NCI-H345 treated with DMSO at 0.1 percent for 48 hours (cell line): Measurements from ENCODE around the gene CNTN5.

ENCODE experiments used
- DNase-seq: peaks from one replicate; lab custom pipeline; 2025; ENCODE audit not compliant: unreplicated experiment; lab: John Stamatoyannopoulos, UW

Gene CNTN5

GRCh38 chr11:99501655-99502054, 480.9 kb downstream of the CNTN5 start:
- DNase-seq = no peak

- no peak for DNase-seq
Measured at GRCh38 chr11:99505316-99505715, 484.6 kb downstream of the CNTN5 start.

- DNase-seq = no peak
Measured at GRCh38 chr11:99505831-99506230, 485.1 kb downstream of the CNTN5 start.

- no peak for DNase-seq
Measured at GRCh38 chr11:99509863-99510262, 489.1 kb downstream of the CNTN5 start.

GRCh38 chr11:99513368-99513767, 492.6 kb downstream of the CNTN5 start:
- no peak for DNase-seq

GRCh38 chr11:99519095-99519494, 498.3 kb downstream of the CNTN5 start:
- no peak for DNase-seq

- no peak for DNase-seq
Measured at GRCh38 chr11:99522467-99523173, 501.9 kb downstream of the CNTN5 start.

GRCh38 chr11:99531468-99531867, 510.7 kb downstream of the CNTN5 start:
- no peak for DNase-seq

- no peak for DNase-seq
Measured at GRCh38 chr11:99534812-99535211, 514.1 kb downstream of the CNTN5 start.

GRCh38 chr11:99535406-99535805, 514.7 kb downstream of the CNTN5 start:
- no peak for DNase-seq

GRCh38 chr11:99535819-99536218, 515.1 kb downstream of the CNTN5 start:
- no peak for DNase-seq

- no peak for DNase-seq
Measured at GRCh38 chr11:99537681-99538080, 516.9 kb downstream of the CNTN5 start.

GRCh38 chr11:99545616-99546015, 524.9 kb downstream of the CNTN5 start:
- no peak for DNase-seq

- DNase-seq = no peak
Measured at GRCh38 chr11:99548264-99548663, 527.5 kb downstream of the CNTN5 start.

GRCh38 chr11:99554232-99554903, 533.6 kb downstream of the CNTN5 start:
- DNase-seq = no peak

- no peak for DNase-seq
Measured at GRCh38 chr11:99555486-99555885, 534.7 kb downstream of the CNTN5 start.

GRCh38 chr11:99565333-99565732, 544.6 kb downstream of the CNTN5 start:
- no peak for DNase-seq

GRCh38 chr11:99567334-99567956, 546.7 kb downstream of the CNTN5 start:
- no peak for DNase-seq

GRCh38 chr11:99568808-99569207, 548.1 kb downstream of the CNTN5 start:
- DNase-seq = no peak

- DNase-seq = no peak
Measured at GRCh38 chr11:99571094-99571493, 550.3 kb downstream of the CNTN5 start.

- DNase-seq = no peak
Measured at GRCh38 chr11:99584830-99585229, 564.1 kb downstream of the CNTN5 start.

- DNase-seq = no peak
Measured at GRCh38 chr11:99585606-99586005, 564.9 kb downstream of the CNTN5 start.
